ENCODE results near the gene DNAJA3.

GRCh38 chr16:4410335-4411075 lies 15.2 kb upstream of the DNAJA3 start:
- TF ChIP-seq CTCF (IDR thresholded peaks at IDR 0.05) (no peak), EZH2 (IDR thresholded peaks at IDR 0.05) (no peak)
